ENCODE measurements around the gene DHX35. TPM values are rescaled to one million over a fixed set of nuclear protein-coding genes. Genes with fewer than 3 reads are reported as not detected.

Gene DHX35
- total RNA-seq, 1 experiment from 2014 or later = 15.9 TPM

- peak overlapping the region; percentile 75 for H3K4me3 ChIP-seq (ENCODE audit: low read depth, low read length, poor library complexity, severe bottlenecking)
- intact Hi-C loops (cut with micrococcal nuclease; ENCODE audit: unreplicated experiment) = no loop called here
- no peaks in the 10 kb centered on the region for H3K27me3 ChIP-seq (replicated peaks; ENCODE audit: insufficient read depth, low read depth, low read length, poor library complexity)
- H3K27ac ChIP-seq (ENCODE audit: low read depth, low read length, poor library complexity, severe bottlenecking) = peak overlapping the region; percentile 84
- no peaks in the 10 kb centered on the region for H3K36me3 ChIP-seq (ENCODE audit: insufficient read depth, low read length, poor library complexity, severe bottlenecking)
- CTCF ChIA-PET = interaction anchor here (1.6 to 2.0 kb wide), 2 partner anchors 35 to 88 kb away, joined by 4 to 6 read pairs; partner anchors contain the start of gene FAM83D
- BruUV-seq (replicated peaks) = TSS peak; percentile 90
- POLR2A ChIA-PET (ENCODE audit: low non-redundant PET) = interaction anchor here (0.7 kb wide), 2 partner anchors 47 to 1740 kb away, joined by 3 to 6 read pairs; no protein-coding TSS in a partner anchor
- H3K9me3 ChIP-seq (ENCODE audit: low read depth, low read length, poor library complexity, severe bottlenecking) = no peaks in the 10 kb centered on the region
- DNase-seq (ENCODE audit: low spot score) = no peak
- TF ChIP-seq EZH2 (IDR thresholded peaks at IDR 0.05; ENCODE audit: borderline replicate concordance, low read depth, low read length, poor library complexity, severe bottlenecking) (no peak), CTCF (conservative IDR thresholded peaks at IDR 0.05; ENCODE audit: low read depth, low read length) (no peak)
- H3K4me1 ChIP-seq (ENCODE audit: insufficient read depth, low read length, poor library complexity, severe bottlenecking) = peaks cover 13% of the 10 kb centered on the region
Measured at GRCh38 chr20:38961530-38962043, 557 bp upstream of the DHX35 start.

GRCh38 chr20:38962928-38963401, 821 bp downstream of the DHX35 start:
- no peaks in the 10 kb centered on the region for H3K9me3 ChIP-seq (ENCODE audit: low read depth, low read length, poor library complexity, severe bottlenecking)
- peaks cover 13% of the 10 kb centered on the region for H3K4me1 ChIP-seq (ENCODE audit: insufficient read depth, low read length, poor library complexity, severe bottlenecking)
- intact Hi-C loops (cut with micrococcal nuclease; ENCODE audit: unreplicated experiment) = no loop called here
- H3K27me3 ChIP-seq (replicated peaks; ENCODE audit: insufficient read depth, low read depth, low read length, poor library complexity) = no peaks in the 10 kb centered on the region
- BruUV-seq (replicated peaks) = TSS peak; percentile 59
- DNase-seq (ENCODE audit: low spot score) = no peak
- TF ChIP-seq CTCF (conservative IDR thresholded peaks at IDR 0.05; ENCODE audit: low read depth, low read length) = no peak; the same call in 1 of the 2 replicates
- TF ChIP-seq EZH2 (IDR thresholded peaks at IDR 0.05; ENCODE audit: borderline replicate concordance, low read depth, low read length, poor library complexity, severe bottlenecking) = no peak
- H3K27ac ChIP-seq (ENCODE audit: low read depth, low read length, poor library complexity, severe bottlenecking) = peak overlapping the region; percentile 84
- no peaks in the 10 kb centered on the region for H3K36me3 ChIP-seq (ENCODE audit: insufficient read depth, low read length, poor library complexity, severe bottlenecking)
- CTCF ChIA-PET = interaction anchor here (1.6 to 2.0 kb wide), 2 partner anchors 37 to 87 kb away, joined by 4 to 6 read pairs; partner anchors contain the start of gene FAM83D
- H3K4me3 ChIP-seq (ENCODE audit: low read depth, low read length, poor library complexity, severe bottlenecking) = peak overlapping the region; percentile 75
- POLR2A ChIA-PET (ENCODE audit: low non-redundant PET) = interaction anchor here (0.6 kb wide), 1 partner anchor 75 kb away, joined by 4 read pairs; no protein-coding TSS in a partner anchor

DNA sequence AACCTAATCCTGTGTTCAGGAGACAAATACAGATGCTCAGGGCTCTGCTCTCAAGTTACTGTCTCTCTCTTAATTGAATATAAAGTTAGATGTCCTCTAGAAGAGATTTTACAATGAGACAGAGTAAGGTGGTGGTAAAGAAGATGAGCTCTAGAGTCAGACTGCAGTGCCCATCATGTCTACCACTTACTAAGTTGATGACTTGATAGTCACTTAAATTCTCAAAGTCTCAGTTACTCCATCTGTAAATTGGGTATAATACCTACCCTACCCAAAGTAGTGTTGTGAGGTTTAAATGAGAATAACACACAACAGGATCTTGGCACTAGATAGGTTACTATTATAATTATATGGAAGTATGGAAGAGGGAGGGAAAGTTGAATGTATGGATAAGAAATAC, 1.6 kb downstream of the DHX35 start:
- CTCF ChIA-PET = no interaction called here
- Histone ChIP-seq H3K27me3 (replicated peaks; ENCODE audit: insufficient read depth, low read depth, low read length, poor library complexity) (no peaks in the 10 kb centered on the region), H3K4me1 (ENCODE audit: insufficient read depth, low read length, poor library complexity, severe bottlenecking) (peaks cover 13% of the 10 kb centered on the region), H3K36me3 (ENCODE audit: insufficient read depth, low read length, poor library complexity, severe bottlenecking) (no peaks in the 10 kb centered on the region), H3K4me3 (ENCODE audit: low read depth, low read length, poor library complexity, severe bottlenecking) (no peak overlapping the region), H3K9me3 (ENCODE audit: low read depth, low read length, poor library complexity, severe bottlenecking) (no peaks in the 10 kb centered on the region), H3K27ac (ENCODE audit: low read depth, low read length, poor library complexity, severe bottlenecking) (no peak overlapping the region)
- intact Hi-C loops (cut with micrococcal nuclease; ENCODE audit: unreplicated experiment) = no loop called here
- TF ChIP-seq EZH2 (IDR thresholded peaks at IDR 0.05; ENCODE audit: borderline replicate concordance, low read depth, low read length, poor library complexity, severe bottlenecking) = no peak
- TF ChIP-seq CTCF (conservative IDR thresholded peaks at IDR 0.05; ENCODE audit: low read depth, low read length) = no peak
- no peak for DNase-seq (ENCODE audit: low spot score)
- no TSS peak for BruUV-seq (replicated peaks)
- POLR2A ChIA-PET (ENCODE audit: low non-redundant PET) = no interaction called here

All from A673 (cell line).